Neuronal stem cell (in vitro differentiated cells): Measurements from ENCODE around the gene C19orf67.

Source experiments
- DNase-seq: peaks from one replicate; pipeline ENCODE4 v3.0.0-alpha.2; 2013; ENCODE audit warnings: low spot score
- H2AFZ ChIP-seq: one replicate; pipeline ENCODE4 v1.6.1; 2013; ENCODE audit warnings: mild to moderate bottlenecking, low read length, inconsistent platforms
- H2AK5ac ChIP-seq: 2 replicates; pipeline ENCODE4 v1.6.1; 2013; ENCODE audit warnings: low read depth, mild to moderate bottlenecking, inconsistent platforms, low read length, moderate library complexity, mixed read lengths
- H2BK120ac ChIP-seq: 2 replicates; pipeline ENCODE4 v1.6.1; 2013; ENCODE audit warnings: low read depth, mild to moderate bottlenecking, inconsistent platforms, low read length, moderate library complexity, mixed read lengths
- H2BK12ac ChIP-seq: one replicate; pipeline ENCODE4 v1.6.1; 2013; ENCODE audit warnings: low read length, inconsistent platforms
- H2BK15ac ChIP-seq: 2 replicates; pipeline ENCODE4 v1.6.1; 2013; ENCODE audit warnings: mild to moderate bottlenecking, low read length, inconsistent platforms, mixed read lengths
- H2BK5ac ChIP-seq: one replicate; pipeline ENCODE4 v1.6.1; 2013; ENCODE audit warnings: inconsistent platforms, mild to moderate bottlenecking, low read length, moderate library complexity
- H3K14ac ChIP-seq: one replicate; pipeline ENCODE4 v1.6.1; 2013; ENCODE audit warnings: low read length, inconsistent platforms
- H3K18ac ChIP-seq: 2 replicates; pipeline ENCODE4 v1.6.1; 2013; ENCODE audit warnings: low read length, inconsistent platforms
- H3K23ac ChIP-seq: 2 replicates; pipeline ENCODE4 v1.6.1; 2013; ENCODE audit warnings: low read depth, mild to moderate bottlenecking, mixed read lengths, low read length, inconsistent platforms; ENCODE audit not compliant: poor library complexity
- H3K27ac ChIP-seq: replicated peaks from 3 replicates; pipeline ENCODE4 v1.5.1; 2013; ENCODE audit warnings: low read length, inconsistent platforms
- H3K27me3 ChIP-seq, 3 experiments: 2 replicates each; pipeline ENCODE4 v1.6.1; 2013; ENCODE audit warnings: low read length in 3 of 3, mild to moderate bottlenecking in 2 of 3, inconsistent platforms in 1 of 3, low read depth in 1 of 3, mixed read lengths in 1 of 3, moderate library complexity in 1 of 3; ENCODE audit not compliant: control insufficient read depth in 3 of 3, insufficient read depth in 3 of 3
- H3K36me3 ChIP-seq, 2 donors: replicated peaks in 1 of 2; 2 replicates each; pipeline ENCODE4 v1.6.1; 2013; ENCODE audit warnings: low read length in 2 of 2; ENCODE audit not compliant: control insufficient read depth in 2 of 2, insufficient read depth in 2 of 2
- H3K4ac ChIP-seq: 2 replicates; pipeline ENCODE4 v1.6.1; 2013; ENCODE audit warnings: inconsistent platforms, mild to moderate bottlenecking, low read length, moderate library complexity
- H3K4me1 ChIP-seq, 2 donors: 1 replicate in 1 of 2; 2 replicates in 1 of 2; pipeline ENCODE4 v1.6.1; 2013; ENCODE audit warnings: low read length in 2 of 2, low read depth in 1 of 2; ENCODE audit not compliant: control insufficient read depth in 2 of 2, insufficient read depth in 1 of 2
- H3K4me2 ChIP-seq: one replicate; pipeline ENCODE4 v1.6.1; 2013; ENCODE audit warnings: mild to moderate bottlenecking, low read length, inconsistent platforms; ENCODE audit not compliant: insufficient read depth, poor library complexity, severe bottlenecking
- H3K4me3 ChIP-seq, 2 donors: 2 replicates each; pipeline ENCODE4 v1.5.1; 2013; ENCODE audit warnings: low read length in 2 of 2, mild to moderate bottlenecking in 2 of 2, inconsistent platforms in 1 of 2, moderate library complexity in 1 of 2
- H3K79me1 ChIP-seq: one replicate; pipeline ENCODE4 v1.6.1; 2013; ENCODE audit warnings: low read depth, mild to moderate bottlenecking, inconsistent platforms, low read length, moderate library complexity
- H3K9ac ChIP-seq: one replicate; pipeline ENCODE4 v1.6.1; 2013; ENCODE audit warnings: mild to moderate bottlenecking, low read depth, low read length, inconsistent platforms; ENCODE audit not compliant: poor library complexity
- H3K9me3 ChIP-seq, 2 donors: replicated peaks in 1 of 2; 2 replicates each; pipeline versions ENCODE3 to v1.6.1; 2013; ENCODE audit warnings: low read length in 2 of 2, mild to moderate bottlenecking in 2 of 2, inconsistent platforms in 1 of 2, low read depth in 1 of 2, mixed read lengths in 1 of 2, moderate library complexity in 1 of 2; ENCODE audit not compliant: control insufficient read depth in 2 of 2, insufficient read depth in 1 of 2
- H4K8ac ChIP-seq: one replicate; pipeline ENCODE4 v1.6.1; 2013; ENCODE audit warnings: low read depth, mild to moderate bottlenecking, inconsistent platforms, low read length, moderate library complexity
- H4K91ac ChIP-seq: one replicate; pipeline ENCODE4 v1.6.1; 2013; ENCODE audit warnings: low read length, low read depth, mild to moderate bottlenecking, inconsistent platforms; ENCODE audit not compliant: poor library complexity
- WGBS, 2 donors: extraction: QIAGEN DNeasy Blood & Tissue Kit; methylation state at CpG; one replicate each; pipeline ENCODE4 v1.1.7; 2013; ENCODE audit warnings: missing lambda C conversion rate in 2 of 2, mixed read lengths in 1 of 2; ENCODE audit not compliant: insufficient read length in 2 of 2, insufficient replicate concordance in 1 of 2; ENCODE audit errors: extremely low coverage in 2 of 2; 5-methylcytosine and 5-hydroxymethylcytosine counted together

Gene C19orf67

GRCh38 chr19:14055396-14055795, 30.2 kb downstream of the C19orf67 start:
- H4K8ac ChIP-seq, result no peak overlapping the region
- H3K36me3 ChIP-seq, result peaks cover 2 to 3% of the 10 kb centered on the region in 2 donors
- no peak overlapping the region for H4K91ac ChIP-seq
- no CpG with 5 or more reads among the region's 3 CpGs for WGBS, 2 donors
- peaks cover 3 to 4% of the 10 kb centered on the region in 2 donors for H3K4me1 ChIP-seq
- H3K4me3 ChIP-seq, result no peak overlapping the region
- H2BK15ac ChIP-seq, result peak overlapping the region; percentile 13
- no peak overlapping the region for H2BK12ac ChIP-seq
- H3K14ac ChIP-seq, result no peak overlapping the region
- no peak overlapping the region for H3K18ac ChIP-seq
- no peak overlapping the region for H3K23ac ChIP-seq
- no peak overlapping the region for H2AFZ ChIP-seq
- no peak overlapping the region for H3K9ac ChIP-seq
- no peak overlapping the region for H3K4me2 ChIP-seq
- H3K79me1 ChIP-seq, result no peaks in the 10 kb centered on the region
- H2BK5ac ChIP-seq, result no peak overlapping the region
- H3K4ac ChIP-seq, result no peak overlapping the region
- H3K27me3 ChIP-seq, result peaks cover 0 to 28% (median 14%) of the 10 kb centered on the region in 3 experiments
- H2AK5ac ChIP-seq, result no peak overlapping the region
- peaks cover 0 to 3% of the 10 kb centered on the region in 2 donors for H3K9me3 ChIP-seq
- H3K27ac ChIP-seq, result no peak overlapping the region
- H2BK120ac ChIP-seq, result no peak overlapping the region
- no peak for DNase-seq

GRCh38 chr19:14054721-14055120, 30.9 kb downstream of the C19orf67 start:
- H3K4me3 ChIP-seq, result no peak overlapping the region
- no peaks in the 10 kb centered on the region for H3K79me1 ChIP-seq
- no CpG with 5 or more reads among the region's 11 CpGs for WGBS, 2 donors
- H3K4me1 ChIP-seq, result peaks cover 2 to 4% of the 10 kb centered on the region in 2 donors
- peak overlapping the region; percentile 45 for H2BK5ac ChIP-seq
- H3K4ac ChIP-seq, result no peak overlapping the region
- H3K9ac ChIP-seq, result no peak overlapping the region
- H2AFZ ChIP-seq, result no peak overlapping the region
- DNase-seq, result no peak
- H3K14ac ChIP-seq, result no peak overlapping the region
- no peak overlapping the region for H4K8ac ChIP-seq
- no peak overlapping the region for H3K4me2 ChIP-seq
- H3K27me3 ChIP-seq, result peaks cover 0 to 28% (median 14%) of the 10 kb centered on the region in 3 experiments
- H3K36me3 ChIP-seq, result peaks cover 2 to 3% of the 10 kb centered on the region in 2 donors
- H4K91ac ChIP-seq, result no peak overlapping the region
- peaks cover 0 to 3% of the 10 kb centered on the region in 2 donors for H3K9me3 ChIP-seq
- H3K23ac ChIP-seq, result no peak overlapping the region
- H2BK15ac ChIP-seq, result peak overlapping the region; percentile 25
- peak overlapping the region; percentile 6 for H2AK5ac ChIP-seq
- no peak overlapping the region for H2BK12ac ChIP-seq
- peak overlapping the region; percentile 48 for H3K18ac ChIP-seq
- no peak overlapping the region for H2BK120ac ChIP-seq
- no peak overlapping the region for H3K27ac ChIP-seq

- no peak overlapping the region for H2AFZ ChIP-seq
- peaks cover 0 to 26% (median 12%) of the 10 kb centered on the region in 3 experiments for H3K27me3 ChIP-seq
- WGBS, 2 donors, result no CpG with 5 or more reads among the region's 6 CpGs
- no peaks in the 10 kb centered on the region for H3K79me1 ChIP-seq
- H3K14ac ChIP-seq, result no peak overlapping the region
- H3K23ac ChIP-seq, result no peak overlapping the region
- H3K4ac ChIP-seq, result no peak overlapping the region
- no peak for DNase-seq
- no peak overlapping the region for H4K91ac ChIP-seq
- peak overlapping the region; percentile 45 for H2BK5ac ChIP-seq
- peaks cover 2 to 3% of the 10 kb centered on the region in 2 donors for H3K36me3 ChIP-seq
- no peak overlapping the region for H3K4me3 ChIP-seq
- H3K9me3 ChIP-seq, result peaks cover 0 to 3% of the 10 kb centered on the region in 2 donors
- H3K4me2 ChIP-seq, result no peak overlapping the region
- H2BK15ac ChIP-seq, result no peak overlapping the region
- H2BK120ac ChIP-seq, result no peak overlapping the region
- H2AK5ac ChIP-seq, result no peak overlapping the region
- no peak overlapping the region for H2BK12ac ChIP-seq
- H3K18ac ChIP-seq, result no peak overlapping the region
- no peak overlapping the region for H3K9ac ChIP-seq
- peaks cover 0 to 4% of the 10 kb centered on the region in 2 donors for H3K4me1 ChIP-seq
- no peak overlapping the region for H3K27ac ChIP-seq
- no peak overlapping the region for H4K8ac ChIP-seq
Measured at GRCh38 chr19:14054099-14054498, 31.5 kb downstream of the C19orf67 start.

DNA sequence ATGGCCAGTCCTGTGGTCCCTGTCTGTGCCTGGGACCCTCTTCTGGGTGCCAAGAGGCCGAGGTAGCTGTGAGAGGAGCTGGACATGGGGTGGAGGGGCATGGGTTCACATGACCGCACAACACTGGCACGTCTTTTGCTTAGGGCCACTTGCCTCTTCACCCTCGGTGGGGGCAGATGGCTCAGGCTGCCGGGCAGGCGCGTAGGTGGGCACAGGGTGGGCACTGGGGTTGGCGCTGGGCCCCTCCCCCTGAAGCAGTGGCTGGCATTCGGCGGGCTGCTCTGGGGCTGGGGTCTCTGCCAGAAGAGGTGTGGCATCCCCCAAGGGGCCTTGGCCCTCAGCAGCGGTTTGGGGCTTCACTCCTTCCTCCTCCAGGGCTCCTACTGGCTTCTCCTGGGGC, 32.1 kb downstream of the C19orf67 start:
- WGBS, 2 donors, result no CpG with 5 or more reads among the region's 11 CpGs
- Histone ChIP-seq H3K79me1 (no peaks in the 10 kb centered on the region), H2BK12ac (peak overlapping the region; percentile 58), H3K4me3 (peak overlapping the region in 1 of 2 donors; percentile 44), H2BK120ac (no peak overlapping the region), H3K27me3 (peaks cover 0 to 20% (median 6%) of the 10 kb centered on the region in 3 experiments), H3K36me3 (peaks cover 2 to 3% of the 10 kb centered on the region in 2 donors), H2BK15ac (no peak overlapping the region), H3K23ac (peak overlapping the region; percentile 80), H3K27ac (no peak overlapping the region), H3K4me2 (no peak overlapping the region), H3K9me3 (peaks cover under 1 to 3% of the 10 kb centered on the region in 2 donors), H3K4ac (peak overlapping the region; percentile 55), H3K4me1 (peaks cover 0 to 4% of the 10 kb centered on the region in 2 donors), H3K14ac (no peak overlapping the region), H3K18ac (no peak overlapping the region), H2AK5ac (no peak overlapping the region), H4K91ac (no peak overlapping the region), H3K9ac (no peak overlapping the region), H4K8ac (no peak overlapping the region), H2AFZ (no peak overlapping the region), H2BK5ac (no peak overlapping the region)
- no peak for DNase-seq
